Activated CD8-positive, alpha-beta memory T cell treated with anti-CD3 and anti-CD28 coated beads, Interleukin-2, amount 50 U/mL, for 48 hours (primary cell): Measurements from ENCODE around the gene DLGAP1.

Source experiments
- DNase-seq: peaks from one replicate; pipeline ENCODE4 v3.0.0-alpha.2; 2020

The DLGAP1 gene

GRCh38 chr18:3879836-3880120 is 575.3 kb downstream of the DLGAP1 start:
- DNase-seq = no peak

GRCh38 chr18:3879114-3879835 is 575.8 kb downstream of the DLGAP1 start:
- DNase-seq = no peak

GRCh38 chr18:3878401-3878800 is 576.7 kb downstream of the DLGAP1 start:
- DNase-seq = no peak

GRCh38 chr18:3877678-3878077 is 577.4 kb downstream of the DLGAP1 start:
- no peak for DNase-seq

GRCh38 chr18:3875961-3876360 is 579.1 kb downstream of the DLGAP1 start:
- no peak for DNase-seq

- DNase-seq = no peak
Observed at GRCh38 chr18:3875376-3875775, 579.7 kb downstream of the DLGAP1 start.

- no peak for DNase-seq
Observed at GRCh38 chr18:3874581-3874980, 580.5 kb downstream of the DLGAP1 start.

GRCh38 chr18:3874125-3874524 is 581.0 kb downstream of the DLGAP1 start:
- DNase-seq = no peak

GRCh38 chr18:3873698-3874097 is 581.4 kb downstream of the DLGAP1 start:
- no peak for DNase-seq

- DNase-seq = no peak
Observed at GRCh38 chr18:3873211-3873610, 581.9 kb downstream of the DLGAP1 start.

- DNase-seq = no peak
Observed at GRCh38 chr18:3872641-3873040, 582.5 kb downstream of the DLGAP1 start.

GRCh38 chr18:3871687-3872086 is 583.4 kb downstream of the DLGAP1 start:
- DNase-seq = no peak

GRCh38 chr18:3870914-3871313 is 584.2 kb downstream of the DLGAP1 start:
- no peak for DNase-seq

GRCh38 chr18:3869848-3870247 is 585.3 kb downstream of the DLGAP1 start:
- no peak for DNase-seq

GRCh38 chr18:3867864-3868311 is 587.2 kb downstream of the DLGAP1 start:
- no peak for DNase-seq

GRCh38 chr18:3867236-3867635 is 587.9 kb downstream of the DLGAP1 start:
- no peak for DNase-seq

- DNase-seq = no peak
Observed at GRCh38 chr18:3864669-3865298, 590.3 kb downstream of the DLGAP1 start.

- no peak for DNase-seq
Observed at GRCh38 chr18:3863593-3863992, 591.5 kb downstream of the DLGAP1 start.

GRCh38 chr18:3863006-3863405 is 592.1 kb downstream of the DLGAP1 start:
- DNase-seq = no peak

- no peak for DNase-seq
Observed at GRCh38 chr18:3861495-3861894, 593.6 kb downstream of the DLGAP1 start.

- no peak for DNase-seq
Observed at GRCh38 chr18:3857544-3857943, 597.6 kb downstream of the DLGAP1 start.

- DNase-seq = no peak
Observed at GRCh38 chr18:3855966-3856365, 599.1 kb downstream of the DLGAP1 start.

GRCh38 chr18:3852321-3852720 is 602.8 kb downstream of the DLGAP1 start:
- no peak for DNase-seq

GRCh38 chr18:3851159-3851558 is 603.9 kb downstream of the DLGAP1 start:
- DNase-seq = no peak

GRCh38 chr18:3848316-3848715 is 606.8 kb downstream of the DLGAP1 start:
- no peak for DNase-seq
